GM12874 (cell line): ENCODE measurements around the gene SPHKAP.

Experiments used
- CTCF ChIP-seq: IDR thresholded peaks from 2 replicates; pipeline ENCODE4 v1.5.1; 2011; ENCODE audit warnings: low read depth, mild to moderate bottlenecking, control low read depth, low read length, moderate library complexity; ENCODE audit not compliant: insufficient read depth

The SPHKAP gene

GRCh38 chr2:228017784-228018183 lies 163.7 kb downstream of the SPHKAP start:
- TF ChIP-seq CTCF = no peak

GRCh38 chr2:228016402-228016801 lies 165.1 kb downstream of the SPHKAP start:
- no peak for TF ChIP-seq CTCF

- no peak for TF ChIP-seq CTCF
Measured at GRCh38 chr2:228015741-228016140, 165.7 kb downstream of the SPHKAP start.

GRCh38 chr2:227996366-227996765 lies 185.1 kb downstream of the SPHKAP start:
- TF ChIP-seq CTCF = no peak

- TF ChIP-seq CTCF = no peak
Measured at GRCh38 chr2:227990937-227991336, 190.6 kb downstream of the SPHKAP start.

GRCh38 chr2:227973241-227973640 lies 208.2 kb downstream of the SPHKAP start:
- no peak for TF ChIP-seq CTCF

- TF ChIP-seq CTCF = no peak
Measured at GRCh38 chr2:227971619-227972230, 209.8 kb downstream of the SPHKAP start.
